GM20431 (cell line): ENCODE data around the gene ROBO1.

ENCODE experiments used
- in situ Hi-C: fragments of 300-500 bp; cut with MseI, MboI; formaldehyde crosslinking; loops from one replicate; pipeline ENCODE4 v1.15.0; 2020; ENCODE audit warnings: low sequenced_read_pairs; ENCODE audit not compliant: unreplicated experiment

Gene ROBO1

GRCh38 chr3:78647726-78648125, 1120.1 kb downstream of the ROBO1 start:
- in situ Hi-C loops: no loop called here

- in situ Hi-C loops: no loop called here
Measured at GRCh38 chr3:78645628-78646310, 1122.0 kb downstream of the ROBO1 start.

GRCh38 chr3:78644847-78645246, 1123.0 kb downstream of the ROBO1 start:
- in situ Hi-C loops: no loop called here

- in situ Hi-C loops: no loop called here
Measured at GRCh38 chr3:78642226-78643035, 1125.4 kb downstream of the ROBO1 start.

DNA sequence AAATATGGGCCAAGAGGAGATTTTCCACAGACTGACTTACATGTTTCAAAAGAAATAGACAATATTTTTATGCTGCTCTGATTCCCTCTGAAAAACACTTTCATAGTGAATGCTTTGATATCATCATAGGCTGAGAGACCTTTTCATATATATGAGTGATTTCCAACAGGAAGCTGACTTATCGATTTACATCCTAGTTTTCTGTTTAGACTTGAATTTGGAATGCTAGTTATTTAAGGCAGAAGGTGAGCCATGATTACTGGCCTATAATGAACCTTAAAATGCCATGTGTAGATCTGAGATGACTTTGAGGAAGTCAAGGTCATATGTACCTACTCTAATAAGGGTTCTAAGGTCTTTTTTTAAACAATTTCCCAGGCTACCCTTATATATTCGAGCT, 1126.1 kb downstream of the ROBO1 start:
- in situ Hi-C loops: no loop called here

GRCh38 chr3:78634316-78634715, 1133.5 kb downstream of the ROBO1 start:
- in situ Hi-C loops: no loop called here

DNA sequence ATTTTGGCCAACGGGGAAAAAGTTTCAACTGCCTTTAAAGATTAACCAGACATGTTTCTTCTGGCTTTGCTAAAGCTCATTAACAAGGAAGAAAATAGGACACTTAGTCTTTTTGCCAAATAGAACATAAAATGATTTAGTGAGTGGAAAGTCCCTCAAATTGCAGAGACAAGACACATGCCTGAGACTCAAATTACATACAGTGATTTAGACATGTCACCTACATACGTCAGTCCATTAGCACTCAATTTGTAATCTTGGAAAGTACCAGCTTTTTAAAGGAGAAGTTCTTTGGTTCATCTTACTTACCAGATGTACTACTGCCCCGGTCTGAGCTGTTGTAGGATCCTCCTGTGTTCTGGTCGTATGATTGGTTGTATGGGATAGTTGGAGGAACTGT, 1134.2 kb downstream of the ROBO1 start:
- in situ Hi-C loops: no loop called here

DNA sequence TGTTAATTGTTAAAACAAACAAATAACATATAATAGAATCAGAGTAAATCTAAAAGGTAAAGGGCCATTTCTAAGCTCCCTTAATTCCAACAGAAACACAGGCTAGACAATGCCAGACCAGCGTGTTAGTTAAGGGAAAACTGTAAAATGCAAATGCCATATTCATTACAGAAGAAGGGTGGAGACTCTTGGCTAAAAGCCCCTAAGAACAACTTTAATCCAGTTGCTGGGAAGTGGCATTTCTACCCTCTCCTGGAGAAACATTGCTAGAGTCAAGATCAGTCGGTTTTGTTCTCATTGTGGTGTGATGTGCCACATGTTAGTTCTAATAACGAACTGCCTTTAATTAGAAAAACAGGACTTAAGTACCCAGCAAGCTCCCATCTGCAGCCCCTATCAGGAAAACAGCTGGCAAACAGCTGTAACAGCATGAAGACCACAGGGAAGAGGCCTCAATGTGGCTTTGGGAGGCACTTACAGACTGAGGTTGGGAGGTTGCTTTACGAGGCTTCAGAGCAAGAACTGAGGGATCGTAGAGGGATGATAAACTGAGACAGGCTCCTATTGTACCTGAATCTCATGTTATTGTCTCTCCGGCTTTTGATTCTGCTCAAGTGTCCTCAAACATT, 1134.8 kb downstream of the ROBO1 start:
- in situ Hi-C loops: no loop called here

GRCh38 chr3:78629544-78629943, 1138.3 kb downstream of the ROBO1 start:
- in situ Hi-C loops: no loop called here

GRCh38 chr3:78621061-78621716, 1146.6 kb downstream of the ROBO1 start:
- in situ Hi-C loops: no loop called here

DNA sequence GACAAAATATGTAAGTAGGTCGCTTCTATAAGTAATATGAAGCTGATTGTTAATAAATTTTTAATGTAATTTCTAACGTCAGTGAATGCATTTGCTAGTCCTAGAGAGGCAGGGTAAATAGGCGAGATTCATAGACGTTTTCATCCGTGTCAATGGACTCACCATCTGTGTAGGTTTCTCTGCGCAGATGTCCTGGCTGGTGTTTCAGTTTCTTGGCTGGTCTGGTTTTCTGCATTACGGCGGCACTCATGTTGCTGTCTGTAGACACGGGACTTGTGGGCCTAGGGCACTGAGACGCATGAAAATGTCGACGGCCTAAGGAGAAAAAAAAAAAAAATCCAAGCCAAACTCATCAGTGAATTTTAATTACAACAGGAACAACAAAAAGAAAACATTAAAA, 1153.3 kb downstream of the ROBO1 start:
- in situ Hi-C loops: no loop called here

DNA sequence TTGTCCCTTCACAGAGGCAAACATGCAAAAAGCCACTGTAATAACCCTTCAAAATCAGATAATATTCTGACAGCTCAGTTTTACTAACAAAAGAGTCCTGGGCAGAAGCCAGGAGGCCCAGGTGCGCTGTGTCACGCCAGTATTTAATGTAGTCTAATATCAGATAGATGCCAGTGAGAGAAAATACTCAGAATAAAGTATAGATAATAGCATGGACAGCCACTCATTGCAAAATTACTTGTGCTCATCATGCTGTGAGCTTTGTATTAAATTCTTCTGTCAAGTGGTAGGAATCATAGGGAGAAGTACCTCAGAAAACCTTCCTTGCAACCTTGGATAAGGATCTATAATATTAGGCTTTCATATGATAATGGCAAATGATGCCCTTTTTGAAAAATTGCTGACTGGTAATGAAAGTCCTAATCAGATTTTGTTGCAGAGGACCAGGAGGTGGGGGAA, 1154.3 kb downstream of the ROBO1 start:
- in situ Hi-C loops: no loop called here

- in situ Hi-C loops: no loop called here
Measured at GRCh38 chr3:78611278-78611677, 1156.5 kb downstream of the ROBO1 start.

DNA sequence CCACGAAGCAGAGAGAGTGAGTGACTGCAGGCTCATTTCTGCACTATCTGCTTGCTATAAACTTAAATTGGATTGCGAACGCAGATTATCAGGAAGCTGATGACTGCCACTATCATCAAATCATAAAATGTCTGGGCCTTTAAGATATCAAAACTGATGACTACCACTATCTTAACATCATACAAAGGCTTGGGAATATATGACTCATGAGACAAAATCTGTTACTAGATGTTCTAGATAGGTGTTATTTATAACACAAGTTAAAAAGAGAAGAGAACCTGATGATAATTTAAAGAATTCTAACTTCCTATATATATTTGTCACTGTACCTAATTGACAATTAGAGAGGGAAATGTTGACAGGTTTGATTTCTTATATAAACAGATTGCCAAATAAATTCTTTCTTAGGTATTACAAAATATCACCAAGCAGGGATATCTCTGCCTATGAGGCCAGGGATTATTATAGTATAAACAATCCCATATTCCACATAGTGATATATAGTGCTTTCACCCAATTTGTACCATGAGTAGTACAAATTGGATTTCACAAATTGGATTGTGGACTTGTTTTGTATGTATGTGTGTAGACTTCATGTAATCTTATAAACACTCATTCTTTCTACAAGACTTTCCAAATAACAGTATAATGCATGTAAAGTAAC, 1157.2 kb downstream of the ROBO1 start:
- in situ Hi-C loops: no loop called here

GRCh38 chr3:78606756-78607155, 1161.0 kb downstream of the ROBO1 start:
- in situ Hi-C loops: no loop called here

- in situ Hi-C loops: no loop called here
Measured at GRCh38 chr3:78605178-78605577, 1162.6 kb downstream of the ROBO1 start.

- in situ Hi-C loops: no loop called here
Measured at GRCh38 chr3:78604341-78604740, 1163.5 kb downstream of the ROBO1 start.

- in situ Hi-C loops: no loop called here
Measured at GRCh38 chr3:78601249-78601648, 1166.5 kb downstream of the ROBO1 start.

DNA sequence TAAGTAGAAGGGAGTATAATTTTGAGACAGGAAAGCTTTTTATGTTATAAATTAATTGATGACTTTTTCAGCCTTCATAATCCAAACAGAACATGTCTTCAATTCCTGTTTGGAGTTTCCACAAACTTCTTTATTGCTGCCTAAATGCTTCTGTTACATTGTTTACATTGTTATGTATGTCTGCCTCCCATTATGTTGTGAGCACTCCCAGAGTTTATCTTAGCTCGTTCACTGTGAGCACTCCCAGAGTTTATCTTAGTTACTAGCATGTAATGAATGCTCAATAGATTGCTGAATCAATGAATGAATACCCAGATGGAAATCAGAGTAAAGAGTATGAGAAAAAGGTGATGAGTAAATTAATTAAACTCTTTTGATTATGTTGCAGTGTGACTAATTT, 1178.0 kb downstream of the ROBO1 start:
- in situ Hi-C loops: no loop called here
